Measurements from ENCODE around the gene PLEKHD1. TPM values are rescaled to one million over a fixed set of nuclear protein-coding genes. Genes with fewer than 3 reads are reported as not detected.

PLEKHD1 gene
- total RNA-seq, 1 donor from 2014 or later = under 0.01 TPM

GRCh38 chr14:69558774-69559173 lies 74.2 kb downstream of the PLEKHD1 start:
- TF ChIP-seq, protein P1, sequence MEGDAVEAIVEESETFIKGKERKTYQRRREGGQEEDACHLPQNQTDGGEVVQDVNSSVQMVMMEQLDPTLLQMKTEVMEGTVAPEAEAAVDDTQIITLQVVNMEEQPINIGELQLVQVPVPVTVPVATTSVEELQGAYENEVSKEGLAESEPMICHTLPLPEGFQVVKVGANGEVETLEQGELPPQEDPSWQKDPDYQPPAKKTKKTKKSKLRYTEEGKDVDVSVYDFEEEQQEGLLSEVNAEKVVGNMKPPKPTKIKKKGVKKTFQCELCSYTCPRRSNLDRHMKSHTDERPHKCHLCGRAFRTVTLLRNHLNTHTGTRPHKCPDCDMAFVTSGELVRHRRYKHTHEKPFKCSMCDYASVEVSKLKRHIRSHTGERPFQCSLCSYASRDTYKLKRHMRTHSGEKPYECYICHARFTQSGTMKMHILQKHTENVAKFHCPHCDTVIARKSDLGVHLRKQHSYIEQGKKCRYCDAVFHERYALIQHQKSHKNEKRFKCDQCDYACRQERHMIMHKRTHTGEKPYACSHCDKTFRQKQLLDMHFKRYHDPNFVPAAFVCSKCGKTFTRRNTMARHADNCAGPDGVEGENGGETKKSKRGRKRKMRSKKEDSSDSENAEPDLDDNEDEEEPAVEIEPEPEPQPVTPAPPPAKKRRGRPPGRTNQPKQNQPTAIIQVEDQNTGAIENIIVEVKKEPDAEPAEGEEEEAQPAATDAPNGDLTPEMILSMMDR (conservative IDR thresholded peaks at IDR 0.05; ENCODE audit: low read depth, low read length) = no peak
- H3K4me3 ChIP-seq (ENCODE audit: low read depth, low read length) = no peak overlapping the region
- no peak for DNase-seq (ENCODE audit: low read depth)

DNA sequence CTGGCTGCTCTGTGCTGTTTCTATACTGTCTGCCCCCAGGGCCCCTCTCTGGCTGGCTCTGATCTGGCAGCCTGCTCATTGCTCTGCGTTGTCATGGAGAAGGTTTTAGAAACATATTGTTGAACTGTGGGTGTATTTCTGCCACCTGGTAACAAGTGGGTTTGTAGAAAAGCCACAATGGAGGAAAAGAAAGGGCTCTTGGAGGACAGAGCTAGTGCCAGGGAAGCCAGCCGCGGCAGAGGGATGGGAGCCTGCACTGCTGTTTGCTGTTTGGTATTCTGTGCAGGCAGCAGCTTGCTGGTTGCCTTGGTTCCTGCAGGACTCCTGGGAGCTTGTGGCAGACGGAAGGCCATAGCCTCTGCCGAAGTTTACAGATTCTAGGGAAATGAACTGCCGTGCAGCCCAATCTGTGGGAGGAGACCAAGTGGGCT lies 75.1 kb downstream of the PLEKHD1 start:
- H3K4me3 ChIP-seq (ENCODE audit: low read depth, low read length) = no peak overlapping the region
- DNase-seq (ENCODE audit: low read depth) = no peak
- TF ChIP-seq, protein P1 (conservative IDR thresholded peaks at IDR 0.05; ENCODE audit: low read depth, low read length) = no peak

DNA sequence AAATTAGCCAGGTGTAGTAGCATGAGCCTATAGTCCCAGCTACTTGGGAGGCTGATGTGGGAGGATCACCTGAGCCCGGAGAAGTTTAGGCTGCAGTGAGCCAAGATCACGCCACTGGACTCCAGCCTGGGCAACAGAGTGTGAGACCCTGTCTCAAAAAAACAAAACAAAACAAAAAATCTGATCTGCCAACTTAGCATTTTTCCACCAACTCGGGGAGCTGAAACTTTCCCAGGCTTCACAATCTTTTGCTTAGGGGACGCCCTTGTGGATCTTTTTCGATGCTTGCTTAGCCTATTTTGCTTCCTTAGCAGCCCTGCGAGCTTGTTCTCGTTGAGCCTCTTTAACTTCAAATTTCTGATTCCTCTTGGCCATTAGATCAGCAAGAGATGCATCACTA lies 76.3 kb downstream of the PLEKHD1 start:
- TF ChIP-seq, protein P1 (conservative IDR thresholded peaks at IDR 0.05; ENCODE audit: low read depth, low read length) = no peak
- DNase-seq (ENCODE audit: low read depth) = no peak

GRCh38 chr14:69561893-69562292 lies 77.4 kb downstream of the PLEKHD1 start:
- H3K4me3 ChIP-seq (ENCODE audit: low read depth, low read length) = no peak overlapping the region
- TF ChIP-seq, protein P1 (conservative IDR thresholded peaks at IDR 0.05; ENCODE audit: low read depth, low read length) = no peak
- no peak for DNase-seq (ENCODE audit: low read depth)

More for the DNA sequence above, 76.3 kb downstream of the PLEKHD1 start:
- no peak overlapping the region for H3K4me3 ChIP-seq (ENCODE audit: low read depth, low read length)

- TF ChIP-seq, protein P1 (conservative IDR thresholded peaks at IDR 0.05; ENCODE audit: low read depth, low read length) = no peak
- no peak for DNase-seq (ENCODE audit: low read depth)
Measured at GRCh38 chr14:69567563-69567962, 83.0 kb downstream of the PLEKHD1 start.

GRCh38 chr14:69569859-69570258 lies 85.3 kb downstream of the PLEKHD1 start:
- no peak overlapping the region for H3K4me3 ChIP-seq (ENCODE audit: low read depth, low read length)
- TF ChIP-seq, protein P1 (conservative IDR thresholded peaks at IDR 0.05; ENCODE audit: low read depth, low read length) = no peak
- no peak for DNase-seq (ENCODE audit: low read depth)

More at GRCh38 chr14:69567563-69567962, 83.0 kb downstream of the PLEKHD1 start:
- H3K4me3 ChIP-seq (ENCODE audit: low read depth, low read length) = no peak overlapping the region

DNA sequence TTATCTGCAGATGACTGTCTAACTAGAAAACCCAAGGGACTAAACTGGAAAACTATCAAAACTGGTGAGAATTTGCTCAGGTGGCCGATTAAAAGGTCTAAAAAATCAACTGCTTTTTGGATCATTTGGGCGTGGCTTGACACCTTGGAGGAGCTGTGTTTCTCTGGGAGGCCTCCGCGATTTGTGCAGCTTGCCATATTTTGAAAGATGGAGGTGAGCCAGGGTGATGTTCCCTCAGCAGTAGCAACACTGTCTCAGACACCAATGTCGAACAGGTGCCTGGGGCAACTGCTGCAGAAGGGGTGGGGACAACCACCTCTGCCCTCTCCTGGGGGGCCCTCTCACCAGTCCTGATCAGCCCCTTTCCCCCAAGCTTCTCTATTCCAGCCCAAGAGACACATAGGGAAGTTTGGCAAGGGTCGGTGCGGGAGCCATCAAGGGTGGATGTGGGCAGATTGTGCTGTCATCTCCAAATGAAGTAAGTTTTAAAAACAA lies 86.4 kb downstream of the PLEKHD1 start:
- DNase-seq (ENCODE audit: low read depth) = no peak
- no peak overlapping the region for H3K4me3 ChIP-seq (ENCODE audit: low read depth, low read length)
- TF ChIP-seq, protein P1 (conservative IDR thresholded peaks at IDR 0.05; ENCODE audit: low read depth, low read length) = no peak

Measured in epithelial cell of proximal tubule (primary cell).